Pancreas (tissue), 10 donors: ENCODE results near the gene MPDZ. TPM values are rescaled to one million over a fixed set of nuclear protein-coding genes. Genes with fewer than 3 reads are reported as not detected.
"Not testable (repeated sequence)": the region's sequence is repeated elsewhere in the genome, so short reads cannot be mapped to it uniquely, and the experiment has no call there.

ENCODE experiments used
- ATAC-seq, 4 donors: fragments of 200-7000 bp; cut with Tn5 transposase; one replicate each; pipeline versions ENCODE4 v1.8.0 to v1.9.1; 2020; ENCODE audit warnings: mild to moderate bottlenecking in 4 of 4, moderate library complexity in 4 of 4
- DNase-seq, 6 donors: peaks; one replicate each; pipeline ENCODE4 v3.0.0-alpha.2; 2020
- FAIRE-seq: peaks from 2 replicates; lab custom pipeline; 2012; peaks lifted over from hg19 to GRCh38; lab: Jason Lieb, UNC
- H3K27ac ChIP-seq, 4 donors: fragments of 200-600 bp; sonication (generic); 1 replicate in 3 of 4; 2 replicates in 1 of 4; pipeline versions ENCODE4 v1.5.0 to v1.8.0; 2020
- H3K27me3 ChIP-seq, 4 donors: fragments of 200-600 bp; one replicate each; pipeline ENCODE4 v1.8.0; 2021
- H3K36me3 ChIP-seq, 3 donors: fragments of 200-600 bp; sonication (generic) in 1 of 3; one replicate each; pipeline versions ENCODE4 v1.5.0 to v1.8.0; 2020 to 2021
- H3K4me1 ChIP-seq, 3 donors: fragments of 200-600 bp; one replicate each; pipeline ENCODE4 v1.8.0; 2021
- H3K4me3 ChIP-seq, 4 donors: fragments of 200-600 bp; sonication (generic) in 2 of 4; one replicate each; pipeline versions ENCODE4 v1.5.0 to v1.8.0; 2020 to 2021
- H3K9me3 ChIP-seq, 4 donors: fragments of 200-600 bp; one replicate each; pipeline ENCODE4 v1.8.0; 2021
- WGBS, 2 donors: extraction: QIAGEN DNeasy Blood & Tissue Kit; methylation state at CpG; one replicate each; pipeline ENCODE4 v1.1.7; 2013; 5-methylcytosine and 5-hydroxymethylcytosine counted together
- intact Hi-C, 3 donors: fragments of 100-400 bp; cut with DNase I; formaldehyde crosslinking; loops; one replicate each; pipeline versions ENCODE4 v1.11.1 to v1.14.2; 2022
- polyA plus RNA-seq, 2 donors: library from polyadenylated mRNA; stranded (reverse); fragments of 200-250 nt; gene quantifications; one replicate each; pipeline ENCODE4 v1.2.3, GENCODE V29; 2013
- total RNA-seq, 6 donors: library from RNA; stranded (reverse); fragmentation: NEBNext Ultra II Directional in 4 of 6; extraction: Animal tissue kit (Norgen Biotek cat#: 25700) in 4 of 6; gene quantifications; one replicate each; pipeline versions ENCODE4 v1.2.1 to v1.2.4, GENCODE V29; 2021 to 2023
- TF ChIP-seq, protein P1 (sequence below), 4 donors: fragments of 200-600 bp; sonication (generic) in 3 of 4; IDR thresholded peaks; one replicate each; pipeline versions ENCODE4 v1.5.0 to v1.8.0; 2021; ENCODE audit warnings: antibody characterized with exemption in 4 of 4
- donor health status: healthy with polysubstance abuse.
- donor health status: DM: no; HTN: no; CAD: no; lungs with moderate emphysema.
- donor health status: DM: no; HTN: no; CAD: no.
- donor health status: control.
- donor health status: control.
- donor health status: Bipolar disorder and iron deficiency.
- donor health status: DM: yes; HTN: yes; CAD: no.
- donor health status: DM: no; HTN: no; CAD: no.
- donor health status: DM: no; HTN: no; CAD: no.
- donor health status: DM: yes; HTN: yes; CAD: no.

The MPDZ gene
- total and polyA plus RNA-seq, 8 donors: 2.7 to 9.5 (median 4.6) TPM

DNA sequence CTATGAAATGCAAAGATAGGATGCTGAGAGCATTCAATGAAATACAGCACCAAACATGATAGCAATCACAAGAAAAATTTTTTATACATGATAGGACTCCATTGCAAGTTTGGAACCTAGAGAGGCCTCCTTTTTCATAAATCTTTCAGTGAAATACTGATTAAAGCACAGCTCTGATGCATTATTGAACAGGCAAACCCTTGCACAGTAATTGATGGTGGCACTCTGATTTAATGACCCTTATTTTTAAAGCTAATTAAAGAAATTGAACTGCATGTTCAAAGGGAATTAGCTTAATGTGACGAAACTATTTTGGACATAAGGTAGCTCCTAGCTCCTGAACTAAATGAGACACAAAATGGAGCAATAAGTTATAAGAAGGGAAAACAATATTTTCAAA lies 44.6 kb downstream of the MPDZ start:
- FAIRE-seq (no peak), ATAC-seq (no peak), DNase-seq (no peak)
- H3K4me1 ChIP-seq: no peaks in the 10 kb centered on the region
- TF ChIP-seq, protein P1, sequence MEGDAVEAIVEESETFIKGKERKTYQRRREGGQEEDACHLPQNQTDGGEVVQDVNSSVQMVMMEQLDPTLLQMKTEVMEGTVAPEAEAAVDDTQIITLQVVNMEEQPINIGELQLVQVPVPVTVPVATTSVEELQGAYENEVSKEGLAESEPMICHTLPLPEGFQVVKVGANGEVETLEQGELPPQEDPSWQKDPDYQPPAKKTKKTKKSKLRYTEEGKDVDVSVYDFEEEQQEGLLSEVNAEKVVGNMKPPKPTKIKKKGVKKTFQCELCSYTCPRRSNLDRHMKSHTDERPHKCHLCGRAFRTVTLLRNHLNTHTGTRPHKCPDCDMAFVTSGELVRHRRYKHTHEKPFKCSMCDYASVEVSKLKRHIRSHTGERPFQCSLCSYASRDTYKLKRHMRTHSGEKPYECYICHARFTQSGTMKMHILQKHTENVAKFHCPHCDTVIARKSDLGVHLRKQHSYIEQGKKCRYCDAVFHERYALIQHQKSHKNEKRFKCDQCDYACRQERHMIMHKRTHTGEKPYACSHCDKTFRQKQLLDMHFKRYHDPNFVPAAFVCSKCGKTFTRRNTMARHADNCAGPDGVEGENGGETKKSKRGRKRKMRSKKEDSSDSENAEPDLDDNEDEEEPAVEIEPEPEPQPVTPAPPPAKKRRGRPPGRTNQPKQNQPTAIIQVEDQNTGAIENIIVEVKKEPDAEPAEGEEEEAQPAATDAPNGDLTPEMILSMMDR (IDR thresholded peaks at IDR 0.05): no peak
- 94 to 96% methylated on average over 1 of the region's 1 CpG for WGBS, 2 donors
- H3K4me3 ChIP-seq: no peak overlapping the region
- no peaks in the 10 kb centered on the region for H3K36me3 ChIP-seq
- intact Hi-C loops: no loop called here
- no peak overlapping the region for H3K27ac ChIP-seq
- H3K27me3 ChIP-seq: no peaks in the 10 kb centered on the region
- no peaks in the 10 kb centered on the region for H3K9me3 ChIP-seq

DNA sequence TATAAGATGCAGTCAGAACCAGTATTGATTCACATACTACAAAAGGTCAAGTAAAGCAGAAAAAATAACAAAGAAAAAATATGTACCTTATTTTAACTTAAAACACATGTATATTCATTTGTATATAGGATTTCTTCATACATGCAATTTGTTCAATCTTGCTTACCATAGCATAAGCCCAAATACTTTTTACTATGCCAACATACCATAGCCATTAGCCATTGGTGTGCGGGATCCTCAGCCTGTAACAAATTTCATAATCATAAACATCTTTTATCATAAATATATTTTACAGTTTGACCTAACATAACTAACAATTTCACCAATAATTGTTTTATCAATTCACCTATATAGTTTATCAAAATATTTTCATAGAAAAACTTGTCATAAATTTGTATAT lies 51.1 kb downstream of the MPDZ start:
- 95 to 100% methylated on average over 1 of the region's 1 CpG for WGBS, 2 donors
- FAIRE-seq: peak; percentile 17

DNA sequence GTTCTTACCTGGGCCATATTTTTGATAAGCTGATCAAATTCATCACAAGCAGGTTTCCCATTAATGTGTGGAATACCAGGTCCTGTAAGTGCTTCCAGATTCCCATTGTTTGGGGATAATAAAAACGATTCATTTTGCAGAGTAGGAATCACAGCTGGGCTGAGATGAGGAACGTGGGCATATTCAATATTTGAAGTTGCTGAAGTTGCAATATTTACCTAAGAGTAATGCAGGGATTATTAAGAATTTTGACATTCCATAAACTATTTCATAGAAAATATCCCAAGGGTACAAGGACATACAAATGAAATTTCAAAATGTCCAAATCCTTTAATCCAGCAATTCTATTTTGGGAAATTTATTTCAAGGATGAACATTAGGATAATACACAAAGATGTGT lies 55.1 kb downstream of the MPDZ start:
- Histone ChIP-seq H3K4me1 (no peaks in the 10 kb centered on the region), H3K36me3 (no peaks in the 10 kb centered on the region), H3K4me3 (no peak overlapping the region), H3K27ac (no peak overlapping the region), H3K27me3 (no peaks in the 10 kb centered on the region), H3K9me3 (no peaks in the 10 kb centered on the region)
- FAIRE-seq (no peak), ATAC-seq (no peak), DNase-seq (no peak)
- TF ChIP-seq, protein P1 (IDR thresholded peaks at IDR 0.05): no peak
- WGBS, 2 donors: 57% methylated on average over 2 of the region's 2 CpGs
- intact Hi-C loops: no loop called here

More for the DNA sequence above, 51.1 kb downstream of the MPDZ start:
- TF ChIP-seq, protein P1 (IDR thresholded peaks at IDR 0.05): no peak
- H3K4me1 ChIP-seq: no peaks in the 10 kb centered on the region
- H3K27me3 ChIP-seq: no peaks in the 10 kb centered on the region
- H3K9me3 ChIP-seq: no peaks in the 10 kb centered on the region
- DNase-seq: no peak
- no peak overlapping the region for H3K27ac ChIP-seq
- intact Hi-C loops: no loop called here
- no peaks in the 10 kb centered on the region for H3K36me3 ChIP-seq
- no peak for ATAC-seq
- no peak overlapping the region for H3K4me3 ChIP-seq

DNA sequence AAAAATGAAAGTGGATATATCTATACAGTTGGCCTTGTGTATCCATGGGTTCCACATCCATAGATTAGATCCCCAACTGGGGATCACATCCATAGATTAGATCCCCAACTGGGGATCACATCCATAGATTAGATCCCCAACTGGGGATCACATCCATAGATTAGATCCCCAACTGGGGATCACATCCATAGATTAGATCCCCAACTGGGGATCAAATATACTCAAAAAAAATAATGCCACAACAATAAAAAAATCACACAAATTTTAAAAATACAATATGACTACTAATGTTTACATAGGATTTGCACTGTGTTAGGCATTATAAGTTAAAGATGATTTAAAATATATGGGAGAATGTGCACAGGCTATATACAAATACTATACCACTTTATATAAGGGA lies 56.8 kb downstream of the MPDZ start:
- ATAC-seq, DNase-seq, H3K36me3 ChIP-seq, H3K27me3 ChIP-seq, intact Hi-C loops, H3K9me3 ChIP-seq, H3K4me3 ChIP-seq, H3K4me1 ChIP-seq, H3K27ac ChIP-seq: not testable (repeated sequence)
- peak; percentile 72 for FAIRE-seq

DNA sequence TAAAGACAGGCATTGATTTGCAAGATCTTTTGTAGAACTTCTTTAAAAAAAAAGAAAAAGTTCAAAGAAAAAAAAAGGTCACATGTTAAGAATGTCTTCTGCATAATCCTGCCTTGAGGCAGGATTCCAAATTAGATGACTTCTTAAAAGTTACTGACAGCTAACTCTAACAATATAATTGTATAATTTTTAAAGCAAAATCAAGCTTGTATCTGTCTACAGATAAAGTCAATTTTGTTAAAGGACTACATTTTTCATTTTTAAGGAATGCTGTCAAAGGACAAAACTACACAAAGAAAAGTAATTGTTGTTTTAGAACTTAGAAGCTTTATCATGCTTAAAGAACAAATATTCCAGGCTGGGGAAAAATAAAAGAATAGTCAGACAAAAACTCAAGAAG lies 57.8 kb downstream of the MPDZ start:
- TF ChIP-seq, protein P1 (IDR thresholded peaks at IDR 0.05): no peak
- H3K27ac ChIP-seq: no peak overlapping the region
- no peak overlapping the region for H3K4me3 ChIP-seq
- H3K4me1 ChIP-seq: no peaks in the 10 kb centered on the region
- ATAC-seq (no peak), FAIRE-seq (no peak), DNase-seq (no peak)
- no peaks in the 10 kb centered on the region for H3K27me3 ChIP-seq
- no peaks in the 10 kb centered on the region for H3K9me3 ChIP-seq
- intact Hi-C loops: no loop called here
- H3K36me3 ChIP-seq: no peaks in the 10 kb centered on the region

DNA sequence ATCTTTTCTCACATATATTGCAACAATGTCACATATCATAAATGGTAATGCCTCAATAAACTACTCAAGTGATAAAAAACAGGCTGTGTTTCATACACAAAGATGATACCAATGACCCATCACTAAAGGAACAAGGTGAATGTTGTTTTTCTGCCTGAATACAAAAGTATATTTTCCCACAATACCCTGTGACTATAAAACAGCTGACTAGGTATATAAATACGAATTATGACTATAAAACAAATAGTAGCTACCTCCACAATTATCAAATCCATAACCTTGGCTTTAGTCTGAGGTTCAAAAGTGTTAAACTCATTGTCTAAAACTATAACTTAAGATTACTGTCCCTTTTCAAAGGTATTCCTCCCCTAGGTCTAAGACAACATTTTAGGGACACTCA lies 58.7 kb downstream of the MPDZ start:
- intact Hi-C loops: no loop called here
- DNase-seq (no peak), ATAC-seq (no peak), FAIRE-seq (no peak)
- Histone ChIP-seq H3K27me3 (no peaks in the 10 kb centered on the region), H3K36me3 (no peaks in the 10 kb centered on the region), H3K9me3 (no peaks in the 10 kb centered on the region), H3K27ac (no peak overlapping the region), H3K4me3 (no peak overlapping the region), H3K4me1 (no peaks in the 10 kb centered on the region)
- WGBS, 2 donors: 67 to 73% methylated on average over 1 of the region's 1 CpG
- TF ChIP-seq, protein P1 (IDR thresholded peaks at IDR 0.05): no peak
